Measurements from ENCODE around the gene MMAB.

MMAB gene

GRCh38 chr12:109557805-109558204 is 15.5 kb downstream of the MMAB start:
- DNase-seq, result no peak

GRCh38 chr12:109557200-109557599 is 16.1 kb downstream of the MMAB start:
- DNase-seq, result no peak

GRCh38 chr12:109555431-109556315 is 17.6 kb downstream of the MMAB start:
- DNase-seq, result no peak

GRCh38 chr12:109554761-109555160 is 18.5 kb downstream of the MMAB start:
- DNase-seq, result no peak

- no peak for DNase-seq
Observed at GRCh38 chr12:109553906-109554500, 19.3 kb downstream of the MMAB start.

GRCh38 chr12:109553483-109553882 is 19.8 kb downstream of the MMAB start:
- DNase-seq, result no peak

- DNase-seq, result no peak
Observed at GRCh38 chr12:109552971-109553370, 20.3 kb downstream of the MMAB start.

- DNase-seq, result no peak
Observed at GRCh38 chr12:109551108-109551507, 22.2 kb downstream of the MMAB start.

GRCh38 chr12:109550281-109550680 is 23.0 kb downstream of the MMAB start:
- DNase-seq, result no peak

- no peak for DNase-seq
Observed at GRCh38 chr12:109549613-109550270, 23.6 kb downstream of the MMAB start.

GRCh38 chr12:109548258-109548657 is 25.0 kb downstream of the MMAB start:
- DNase-seq, result no peak

GRCh38 chr12:109547286-109547685 is 26.0 kb downstream of the MMAB start:
- DNase-seq, result no peak

- DNase-seq, result no peak
Observed at GRCh38 chr12:109545826-109546225, 27.5 kb downstream of the MMAB start.

- DNase-seq, result no peak
Observed at GRCh38 chr12:109544955-109545531, 28.3 kb downstream of the MMAB start.

GRCh38 chr12:109542876-109543275 is 30.4 kb downstream of the MMAB start:
- no peak for DNase-seq

- DNase-seq, result no peak
Observed at GRCh38 chr12:109542014-109542413, 31.3 kb downstream of the MMAB start.

GRCh38 chr12:109541413-109541726 is 31.9 kb downstream of the MMAB start:
- no peak for DNase-seq

- DNase-seq, result no peak
Observed at GRCh38 chr12:109540526-109541412, 32.5 kb downstream of the MMAB start.

GRCh38 chr12:109539508-109539907 is 33.8 kb downstream of the MMAB start:
- no peak for DNase-seq

- no peak for DNase-seq
Observed at GRCh38 chr12:109538191-109538863, 35.0 kb downstream of the MMAB start.

- no peak for DNase-seq
Observed at GRCh38 chr12:109537136-109537535, 36.2 kb downstream of the MMAB start.

- no peak for DNase-seq
Observed at GRCh38 chr12:109535863-109536250, 37.4 kb downstream of the MMAB start.
